CD4-positive, alpha-beta T cell (primary cell): Measurements from ENCODE around the gene MAN1C1. TPM values are rescaled to one million over a fixed set of nuclear protein-coding genes. Genes with fewer than 3 reads are reported as not detected.

Experiments
- ATAC-seq: fragments of 200-7000 bp; cut with Tn5 transposase; one replicate; pipeline ENCODE4 v1.10.0; 2022; ENCODE audit warnings: mild to moderate bottlenecking; ENCODE audit not compliant: poor library complexity
- CTCF ChIA-PET: fragments of 350-600 bp; sonication (Branson Sonifier 250); formaldehyde crosslinking; loops from one replicate; lab custom pipeline; 2021; ENCODE audit warnings: antibody characterized with exemption, inconsistent platforms; lab: Charles Lee
- POLR2A ChIA-PET: fragments of 350-600 bp; sonication (Branson Sonifier 250); formaldehyde crosslinking; loops from one replicate; lab custom pipeline; 2021; ENCODE audit warnings: antibody characterized with exemption, inconsistent platforms; lab: Charles Lee
- DNase-seq, 14 experiments: peaks; one replicate each; pipeline ENCODE4 v3.0.0-alpha.2; 2013 to 2020; ENCODE audit warnings: mixed read lengths in 2 of 14
- H3K27ac ChIP-seq, 2 donors: one replicate each; pipeline versions ENCODE4 v1.5.1 to v1.7.0; 2013; ENCODE audit warnings: low read length in 2 of 2, low read depth in 1 of 2, mild to moderate bottlenecking in 1 of 2
- H3K27me3 ChIP-seq, 2 experiments: 1 replicate in 1 of 2; 2 replicates in 1 of 2; pipeline versions ENCODE4 v1.6.1 to v1.7.0; 2013; ENCODE audit warnings: low read length in 2 of 2, control low read depth in 1 of 2, mild to moderate bottlenecking in 1 of 2, moderate library complexity in 1 of 2; ENCODE audit not compliant: insufficient read depth in 2 of 2, control insufficient read depth in 1 of 2
- H3K36me3 ChIP-seq: one replicate; pipeline ENCODE4 v1.6.1; 2013; ENCODE audit warnings: low read length, control low read depth; ENCODE audit not compliant: insufficient read depth
- H3K4me1 ChIP-seq: one replicate; pipeline ENCODE4 v1.6.1; 2013; ENCODE audit warnings: low read length, control low read depth; ENCODE audit not compliant: insufficient read depth
- H3K4me3 ChIP-seq: one replicate; pipeline ENCODE4 v1.5.1; 2013; ENCODE audit warnings: mild to moderate bottlenecking, low read length, moderate library complexity
- H3K9me3 ChIP-seq, 2 experiments: 1 replicate in 1 of 2; 2 replicates in 1 of 2; pipeline versions ENCODE4 v1.6.1 to v1.7.0; 2013; ENCODE audit warnings: low read length in 2 of 2, mild to moderate bottlenecking in 2 of 2, control low read depth in 1 of 2, moderate library complexity in 1 of 2; ENCODE audit not compliant: control insufficient read depth in 1 of 2, insufficient read depth in 1 of 2
- H3K27ac Mint-ChIP-seq: one replicate; pipeline ENCODE4 v1.8.0; 2020; ENCODE audit warnings: mixed read lengths
- H3K27me3 Mint-ChIP-seq: one replicate; pipeline ENCODE4 v1.8.0; 2021; ENCODE audit warnings: mixed read lengths
- H3K36me3 Mint-ChIP-seq: one replicate; pipeline ENCODE4 v1.8.0; 2021; ENCODE audit warnings: low read depth, mixed read lengths
- H3K4me1 Mint-ChIP-seq: one replicate; pipeline ENCODE4 v1.8.0; 2021; ENCODE audit warnings: low read depth, mixed read lengths
- H3K4me3 Mint-ChIP-seq: one replicate; pipeline ENCODE4 v1.8.0; 2020; ENCODE audit warnings: mild to moderate bottlenecking, mixed read lengths
- H3K9me3 Mint-ChIP-seq: one replicate; pipeline ENCODE4 v1.8.0; 2020; ENCODE audit warnings: mixed read lengths
- intact Hi-C, 2 experiments: fragments of 100-400 bp; cut with DNase I in 1 of 2; cut with micrococcal nuclease in 1 of 2; formaldehyde crosslinking; loops; one replicate each; pipeline versions ENCODE4 v1.15.1 to v1.9.0; 2023 to 2025; cut with DNase I, micrococcal nuclease
- total RNA-seq, 174 experiments: library from RNA in 2 of 174; stranded (reverse) in 2 of 174; gene quantifications; one replicate each; pipeline ENCODE4 v1.2.3 and lab custom pipeline; 2021 to 2026
- TF ChIP-seq, protein P1 (sequence below): fragments of 200-600 bp; IDR thresholded peaks from one replicate; pipeline ENCODE4 v1.8.0; 2022; ENCODE audit warnings: antibody characterized with exemption, mild to moderate bottlenecking

The MAN1C1 gene
- total RNA-seq, 2 experiments from 2014 or later: 44.4 to 46.9 TPM

- DNase-seq (no peak), ATAC-seq (no peak)
- Mint-ChIP-seq H3K27ac (no peak overlapping the region), H3K9me3 (no peaks in the 10 kb centered on the region), H3K27me3 (no peaks in the 10 kb centered on the region), H3K4me3 (no peak overlapping the region), H3K36me3 (peaks cover 64% of the 10 kb centered on the region), H3K4me1 (peaks cover 26% of the 10 kb centered on the region)
- TF ChIP-seq, protein P1, sequence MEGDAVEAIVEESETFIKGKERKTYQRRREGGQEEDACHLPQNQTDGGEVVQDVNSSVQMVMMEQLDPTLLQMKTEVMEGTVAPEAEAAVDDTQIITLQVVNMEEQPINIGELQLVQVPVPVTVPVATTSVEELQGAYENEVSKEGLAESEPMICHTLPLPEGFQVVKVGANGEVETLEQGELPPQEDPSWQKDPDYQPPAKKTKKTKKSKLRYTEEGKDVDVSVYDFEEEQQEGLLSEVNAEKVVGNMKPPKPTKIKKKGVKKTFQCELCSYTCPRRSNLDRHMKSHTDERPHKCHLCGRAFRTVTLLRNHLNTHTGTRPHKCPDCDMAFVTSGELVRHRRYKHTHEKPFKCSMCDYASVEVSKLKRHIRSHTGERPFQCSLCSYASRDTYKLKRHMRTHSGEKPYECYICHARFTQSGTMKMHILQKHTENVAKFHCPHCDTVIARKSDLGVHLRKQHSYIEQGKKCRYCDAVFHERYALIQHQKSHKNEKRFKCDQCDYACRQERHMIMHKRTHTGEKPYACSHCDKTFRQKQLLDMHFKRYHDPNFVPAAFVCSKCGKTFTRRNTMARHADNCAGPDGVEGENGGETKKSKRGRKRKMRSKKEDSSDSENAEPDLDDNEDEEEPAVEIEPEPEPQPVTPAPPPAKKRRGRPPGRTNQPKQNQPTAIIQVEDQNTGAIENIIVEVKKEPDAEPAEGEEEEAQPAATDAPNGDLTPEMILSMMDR: no peak
- intact Hi-C loops: no loop called here
- peaks cover 18% of the 10 kb centered on the region for H3K4me1 ChIP-seq
- no peaks in the 10 kb centered on the region for H3K27me3 ChIP-seq
- peaks cover 47% of the 10 kb centered on the region for H3K36me3 ChIP-seq
- no peak overlapping the region for H3K4me3 ChIP-seq
- ChIA-PET POLR2A (no interaction called here), CTCF (no interaction called here)
- H3K27ac ChIP-seq: no peak overlapping the region
- H3K9me3 ChIP-seq: no peaks in the 10 kb centered on the region
These were observed 209.0 kb downstream of the MAN1C1 start for GRCh38 chr1:25825605-25826004.

DNA sequence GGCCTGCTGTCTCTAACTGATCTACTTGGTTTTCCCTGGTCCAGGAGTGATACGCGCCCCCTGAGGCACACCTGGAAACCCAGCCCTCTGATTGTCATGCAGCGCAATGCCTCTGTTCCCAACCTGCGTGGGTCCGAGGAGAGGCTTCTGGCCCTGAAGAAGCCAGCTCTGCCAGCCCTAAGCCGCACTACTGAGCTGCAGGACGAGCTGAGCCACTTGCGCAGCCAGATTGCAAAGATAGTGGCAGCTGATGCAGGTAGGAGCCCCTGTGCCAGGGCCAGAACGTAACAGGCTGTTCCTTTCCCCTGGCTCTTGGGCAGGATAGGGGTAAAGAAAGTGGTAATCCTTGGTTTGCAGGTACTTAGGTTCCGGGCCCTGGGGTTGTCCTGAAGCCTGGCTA is 210.0 kb downstream of the MAN1C1 start:
- H3K4me1 Mint-ChIP-seq: peaks cover 25% of the 10 kb centered on the region
- CTCF ChIA-PET: no interaction called here
- TF ChIP-seq, protein P1: no peak

DNA sequence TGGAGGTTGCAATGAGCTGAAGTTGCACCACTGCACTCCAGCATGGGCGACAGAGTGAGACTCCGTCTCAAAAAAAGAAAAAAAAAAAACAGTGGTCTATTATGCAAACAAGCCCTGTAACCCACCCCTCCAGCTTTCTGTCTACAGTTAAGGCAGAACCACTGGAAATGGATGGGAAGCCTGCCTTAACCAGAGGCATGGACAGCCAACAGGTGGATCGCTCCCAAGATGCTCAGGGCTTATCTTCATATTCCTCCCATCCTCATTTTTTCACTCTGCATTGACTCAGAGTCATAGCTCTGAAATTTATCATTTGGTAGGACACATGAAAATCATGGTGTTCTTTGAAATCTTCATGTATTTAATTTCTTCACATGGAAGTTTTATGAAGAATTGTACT is 211.9 kb downstream of the MAN1C1 start:
- Histone ChIP-seq H3K9me3 (no peaks in the 10 kb centered on the region), H3K36me3 (peaks cover 75% of the 10 kb centered on the region), H3K4me3 (no peak overlapping the region), H3K27me3 (no peaks in the 10 kb centered on the region), H3K4me1 (peaks cover 6% of the 10 kb centered on the region), H3K27ac (no peak overlapping the region)
- ATAC-seq (no peak), DNase-seq (no peak)
- H3K4me3 Mint-ChIP-seq: no peak overlapping the region
- H3K9me3 Mint-ChIP-seq: no peaks in the 10 kb centered on the region
- no peak overlapping the region for H3K27ac Mint-ChIP-seq
- H3K4me1 Mint-ChIP-seq: peaks cover 27% of the 10 kb centered on the region
- ChIA-PET CTCF (no interaction called here), POLR2A (interaction anchor here (4.1 kb wide), 1 partner anchor 8 kb away, joined by 43 read pairs; the partner anchor contains the start of gene MTFR1L)
- TF ChIP-seq, protein P1: no peak
- H3K36me3 Mint-ChIP-seq: peaks cover 79% of the 10 kb centered on the region
- intact Hi-C loops: no loop called here
- H3K27me3 Mint-ChIP-seq: no peaks in the 10 kb centered on the region

More for the DNA sequence above, 210.0 kb downstream of the MAN1C1 start:
- Histone ChIP-seq H3K27me3 (no peaks in the 10 kb centered on the region), H3K9me3 (no peaks in the 10 kb centered on the region), H3K36me3 (peaks cover 57% of the 10 kb centered on the region), H3K4me1 (peaks cover 8% of the 10 kb centered on the region), H3K27ac (no peak overlapping the region), H3K4me3 (no peak overlapping the region)
- Mint-ChIP-seq H3K27ac (no peak overlapping the region), H3K9me3 (no peaks in the 10 kb centered on the region), H3K4me3 (no peak overlapping the region), H3K36me3 (peaks cover 68% of the 10 kb centered on the region), H3K27me3 (no peaks in the 10 kb centered on the region)
- POLR2A ChIA-PET: no interaction called here
- DNase-seq (no peak), ATAC-seq (no peak)
- intact Hi-C loops: no loop called here
